ACC112 (cell line): Measurements from ENCODE around the gene SESN2.
A peak's percentile ranks its signal among the peaks of the same experiment; 100 is the strongest.

ENCODE experiments used
- H2AFZ ChIP-seq: fragments of 200-600 bp; sonication (generic); one replicate; pipeline ENCODE4 v1.6.0; 2017; ENCODE audit warnings: antibody characterized with exemption, low read length; ENCODE audit not compliant: unreplicated experiment
- H3K27ac ChIP-seq: fragments of 200-600 bp; sonication (generic); 2 replicates; pipeline ENCODE4 v1.5.1; 2014; ENCODE audit warnings: low read depth, mild to moderate bottlenecking, antibody characterized with exemption, low read length, moderate library complexity
- H3K27me3 ChIP-seq: fragments of 200-600 bp; sonication (generic); 2 replicates; pipeline ENCODE4 v1.6.1; 2014; ENCODE audit warnings: mild to moderate bottlenecking, antibody characterized with exemption, low read length, moderate library complexity, mixed read lengths; ENCODE audit not compliant: insufficient read depth
- H3K36me3 ChIP-seq: fragments of 200-600 bp; sonication (generic); 2 replicates; pipeline ENCODE4 v1.6.1; 2016; ENCODE audit warnings: mild to moderate bottlenecking, antibody characterized with exemption, low read length, moderate library complexity, mixed read lengths; ENCODE audit not compliant: insufficient read depth
- H3K4me1 ChIP-seq: fragments of 200-600 bp; sonication (generic); one replicate; pipeline ENCODE4 v1.6.1; 2016; ENCODE audit warnings: low read length, mixed read lengths; ENCODE audit not compliant: insufficient read depth, unreplicated experiment, control insufficient read depth
- H3K4me3 ChIP-seq: fragments of 200-600 bp; sonication (generic); 2 replicates; pipeline ENCODE4 v1.5.1; 2014; ENCODE audit warnings: mild to moderate bottlenecking, low read depth, low read length
- H3K79me2 ChIP-seq: fragments of 200-600 bp; sonication (generic); one replicate; pipeline ENCODE4 v1.6.0; 2016; ENCODE audit warnings: low read length; ENCODE audit not compliant: control insufficient read depth, unreplicated experiment, insufficient read depth

The SESN2 gene

DNA sequence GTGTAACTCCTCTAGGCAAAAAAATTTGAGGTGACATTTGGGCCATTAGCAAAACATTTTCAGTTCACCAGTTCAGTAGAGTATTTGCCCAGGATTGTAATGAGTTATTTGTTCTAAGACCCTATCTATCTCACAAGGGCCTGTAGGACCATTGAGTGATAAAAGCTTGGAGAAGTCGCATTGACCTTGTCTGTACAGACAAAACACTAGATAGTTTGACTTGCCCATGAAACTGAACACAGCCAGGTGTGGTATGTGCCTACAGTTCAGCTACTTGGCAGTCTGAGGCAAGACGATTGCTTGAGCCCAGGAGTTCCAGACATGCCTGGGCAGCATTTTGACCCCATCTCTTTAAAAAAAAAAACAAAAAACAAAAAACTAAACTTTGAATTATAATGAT lies 20.3 kb upstream of the SESN2 start:
- no peaks in the 10 kb centered on the region for H3K36me3 ChIP-seq
- no peak overlapping the region for H3K27ac ChIP-seq
- peaks cover 5% of the 10 kb centered on the region for H3K4me1 ChIP-seq
- no peaks in the 10 kb centered on the region for H3K27me3 ChIP-seq
- H3K79me2 ChIP-seq: peaks cover 20% of the 10 kb centered on the region
- H2AFZ ChIP-seq: no peak overlapping the region
- H3K4me3 ChIP-seq: no peak overlapping the region

DNA sequence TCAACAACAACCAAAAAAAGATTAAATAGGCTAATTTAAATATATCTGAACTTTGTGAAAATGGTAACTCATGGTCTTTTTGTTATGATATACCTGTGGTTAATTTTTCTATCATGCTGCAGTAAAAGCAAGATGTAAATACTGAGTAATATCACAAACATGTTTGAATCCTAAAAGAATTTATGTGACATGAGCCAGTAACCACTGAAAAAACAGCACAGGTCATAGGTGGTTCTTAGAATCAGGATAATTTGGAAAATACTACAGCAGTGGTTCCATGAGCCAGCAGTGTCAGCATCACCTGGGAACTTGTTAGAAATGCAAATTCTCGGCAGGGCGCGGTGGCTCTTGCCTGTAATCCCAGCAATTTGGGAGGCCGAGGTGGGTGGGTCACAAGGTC lies 19.3 kb upstream of the SESN2 start:
- H3K79me2 ChIP-seq: peaks cover 20% of the 10 kb centered on the region
- H2AFZ ChIP-seq: no peak overlapping the region
- no peak overlapping the region for H3K27ac ChIP-seq
- H3K36me3 ChIP-seq: no peaks in the 10 kb centered on the region
- H3K27me3 ChIP-seq: no peaks in the 10 kb centered on the region
- no peak overlapping the region for H3K4me3 ChIP-seq
- H3K4me1 ChIP-seq: peaks cover 5% of the 10 kb centered on the region

DNA sequence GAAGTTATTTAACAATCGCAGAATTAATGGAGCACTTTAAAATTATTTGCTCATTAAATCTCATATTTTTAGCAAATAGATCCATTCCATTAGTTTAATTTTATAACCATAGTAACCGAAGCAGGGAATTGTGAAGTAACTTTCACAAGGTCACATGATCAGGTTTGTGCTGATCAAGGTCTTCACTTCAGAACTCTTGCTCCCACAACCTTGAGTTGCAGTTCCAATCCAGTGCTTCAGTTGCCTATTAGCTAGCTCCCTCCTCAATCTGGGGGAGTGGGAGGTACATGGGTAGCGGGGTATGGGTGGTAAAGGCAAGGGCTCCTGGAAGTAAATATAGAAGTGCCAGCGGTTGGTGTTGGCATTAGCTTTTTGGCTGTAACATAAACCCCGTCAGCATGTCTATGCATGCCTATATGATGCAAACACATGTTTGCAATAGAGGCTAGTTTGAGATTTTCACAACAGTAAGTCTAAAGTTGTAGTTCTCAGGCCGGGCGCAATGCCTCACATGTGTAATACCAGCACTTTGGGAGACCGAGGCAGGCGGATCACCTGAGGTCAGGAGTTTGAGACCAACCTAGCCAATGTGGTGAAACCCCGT lies 17.6 kb upstream of the SESN2 start:
- no peak overlapping the region for H2AFZ ChIP-seq
- peaks cover 5% of the 10 kb centered on the region for H3K4me1 ChIP-seq
- H3K27ac ChIP-seq: no peak overlapping the region
- H3K4me3 ChIP-seq: no peak overlapping the region
- no peaks in the 10 kb centered on the region for H3K27me3 ChIP-seq
- no peaks in the 10 kb centered on the region for H3K36me3 ChIP-seq
- H3K79me2 ChIP-seq: peaks cover 13% of the 10 kb centered on the region

DNA sequence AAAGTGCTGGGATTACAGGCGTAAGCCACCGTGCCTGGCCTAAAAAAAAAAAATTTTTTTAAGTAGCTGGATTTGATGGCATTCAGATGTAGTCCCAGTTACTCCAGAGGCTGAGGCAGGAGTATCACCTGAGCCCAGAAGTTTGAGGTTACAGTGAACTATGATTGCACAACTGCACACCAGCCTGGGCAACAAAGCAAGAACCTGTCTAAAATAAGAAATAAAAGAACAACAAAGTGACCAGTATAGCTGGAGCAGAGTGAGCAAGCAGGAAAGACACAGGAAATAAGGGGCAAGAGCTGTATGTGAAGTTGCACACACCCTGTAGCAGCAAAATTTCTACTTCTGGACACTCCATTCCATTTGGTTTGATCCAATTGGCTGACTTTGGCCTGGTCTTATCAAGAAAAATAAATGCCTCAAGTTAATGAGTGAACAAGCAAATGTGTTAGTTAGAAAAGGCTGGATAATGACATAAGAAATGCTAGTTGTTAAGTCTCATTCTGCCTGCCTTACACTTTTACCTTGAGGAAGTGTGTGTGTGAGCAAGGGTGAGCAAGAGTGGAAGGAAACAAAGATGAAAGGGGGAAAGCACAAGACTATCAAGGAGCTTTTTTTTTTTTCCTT lies 15.5 kb upstream of the SESN2 start:
- no peaks in the 10 kb centered on the region for H3K36me3 ChIP-seq
- H3K4me1 ChIP-seq: peaks cover 14% of the 10 kb centered on the region
- no peak overlapping the region for H2AFZ ChIP-seq
- no peak overlapping the region for H3K4me3 ChIP-seq
- no peaks in the 10 kb centered on the region for H3K79me2 ChIP-seq
- H3K27ac ChIP-seq: no peak overlapping the region
- H3K27me3 ChIP-seq: no peaks in the 10 kb centered on the region

DNA sequence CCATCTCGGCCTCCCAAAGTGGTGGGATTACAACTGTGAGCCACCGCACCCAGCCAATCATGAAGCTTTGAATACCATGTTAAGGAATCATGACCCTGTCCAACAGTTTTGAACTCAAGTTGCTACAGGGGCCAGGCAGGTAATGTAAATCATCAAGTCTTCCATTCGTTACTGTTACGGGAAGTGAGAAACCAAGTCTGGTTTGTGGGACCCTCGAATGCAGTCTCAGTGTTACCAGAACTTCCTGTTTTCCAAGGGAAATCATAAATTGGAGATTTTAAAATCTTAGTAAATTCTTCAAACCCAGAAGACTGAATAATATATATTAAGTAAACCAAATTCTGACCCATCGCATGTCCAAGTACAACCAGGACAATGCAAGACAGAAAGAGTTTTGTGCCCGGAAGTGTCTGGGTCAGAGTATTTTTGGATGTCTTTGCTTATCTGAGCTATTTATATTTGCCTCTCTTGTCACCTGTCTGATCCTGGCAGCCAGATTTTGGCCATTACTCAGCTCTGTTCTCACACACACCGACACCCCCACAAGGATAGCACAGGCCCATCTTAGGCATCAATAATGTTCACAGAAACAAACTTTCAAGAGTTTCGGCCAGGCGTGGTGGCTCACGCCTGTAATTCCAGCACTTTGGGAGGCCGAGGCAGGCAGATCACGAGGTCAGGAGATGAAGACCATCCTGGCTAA lies 14.6 kb upstream of the SESN2 start:
- H3K79me2 ChIP-seq: no peaks in the 10 kb centered on the region
- H3K27ac ChIP-seq: no peak overlapping the region
- H3K36me3 ChIP-seq: no peaks in the 10 kb centered on the region
- peaks cover 23% of the 10 kb centered on the region for H3K4me1 ChIP-seq
- no peak overlapping the region for H3K4me3 ChIP-seq
- H3K27me3 ChIP-seq: no peaks in the 10 kb centered on the region
- no peak overlapping the region for H2AFZ ChIP-seq

DNA sequence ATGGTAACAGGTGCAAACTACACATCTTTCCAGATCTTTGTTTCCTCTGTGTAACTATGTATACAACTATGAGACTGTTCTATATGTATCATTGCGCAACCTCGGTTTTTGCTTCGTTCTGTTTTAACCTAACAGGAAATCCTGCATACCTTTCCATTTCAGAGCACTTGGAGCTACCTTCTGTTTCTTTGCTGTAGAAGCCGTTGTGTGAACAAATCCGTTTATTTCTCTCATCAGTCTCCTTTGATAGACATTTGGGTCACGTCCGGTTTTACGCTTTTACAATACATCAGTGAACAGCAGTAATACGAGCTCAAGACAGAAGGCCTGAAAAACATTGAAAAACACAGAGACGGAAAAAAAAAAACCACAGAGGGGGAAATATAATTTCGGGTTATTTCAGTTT lies 12.9 kb upstream of the SESN2 start:
- no peaks in the 10 kb centered on the region for H3K79me2 ChIP-seq
- peaks cover 29% of the 10 kb centered on the region for H3K4me1 ChIP-seq
- H3K4me3 ChIP-seq: peak overlapping the region; percentile 80
- H3K36me3 ChIP-seq: no peaks in the 10 kb centered on the region
- peak overlapping the region; percentile 49 for H2AFZ ChIP-seq
- no peaks in the 10 kb centered on the region for H3K27me3 ChIP-seq
- peak overlapping the region; percentile 66 for H3K27ac ChIP-seq

DNA sequence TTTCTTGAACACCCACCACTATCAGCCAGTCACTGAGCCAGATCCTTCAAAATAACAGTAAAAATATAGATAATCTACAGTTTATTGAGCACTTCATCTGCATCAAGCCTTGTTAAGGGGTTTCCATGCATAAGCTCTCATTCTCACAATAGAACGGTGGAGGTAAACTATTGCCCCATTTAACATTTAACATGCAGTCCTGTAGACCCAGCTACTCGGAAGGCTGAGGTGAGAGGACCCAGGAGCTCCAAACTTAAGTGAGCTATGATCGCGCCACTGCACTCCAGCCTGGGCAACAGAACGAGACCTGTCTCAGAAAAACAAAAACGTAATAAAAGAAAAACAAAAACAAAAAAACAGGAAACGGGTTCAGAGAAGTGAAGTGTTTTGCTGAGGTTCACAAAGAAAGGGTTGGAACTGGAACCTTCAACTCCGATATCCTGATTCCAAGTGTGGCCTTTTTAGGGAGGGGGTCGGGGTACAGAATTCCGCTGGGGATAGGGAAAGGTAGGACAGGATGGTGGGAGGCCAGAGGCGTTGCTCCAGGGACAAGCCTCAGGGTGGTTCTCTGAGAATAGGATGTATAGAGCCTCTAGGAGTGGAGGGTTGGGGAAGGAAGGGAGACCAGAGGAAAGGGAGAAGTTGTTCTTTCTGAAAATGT lies 11.6 kb upstream of the SESN2 start:
- peak overlapping the region; percentile 50; the same call in 1 of the 2 replicates for H3K27ac ChIP-seq
- no peaks in the 10 kb centered on the region for H3K27me3 ChIP-seq
- H2AFZ ChIP-seq: peak overlapping the region; percentile 64
- H3K4me3 ChIP-seq: peak overlapping the region; percentile 57
- peaks cover 29% of the 10 kb centered on the region for H3K4me1 ChIP-seq
- H3K36me3 ChIP-seq: no peaks in the 10 kb centered on the region
- H3K79me2 ChIP-seq: no peaks in the 10 kb centered on the region

DNA sequence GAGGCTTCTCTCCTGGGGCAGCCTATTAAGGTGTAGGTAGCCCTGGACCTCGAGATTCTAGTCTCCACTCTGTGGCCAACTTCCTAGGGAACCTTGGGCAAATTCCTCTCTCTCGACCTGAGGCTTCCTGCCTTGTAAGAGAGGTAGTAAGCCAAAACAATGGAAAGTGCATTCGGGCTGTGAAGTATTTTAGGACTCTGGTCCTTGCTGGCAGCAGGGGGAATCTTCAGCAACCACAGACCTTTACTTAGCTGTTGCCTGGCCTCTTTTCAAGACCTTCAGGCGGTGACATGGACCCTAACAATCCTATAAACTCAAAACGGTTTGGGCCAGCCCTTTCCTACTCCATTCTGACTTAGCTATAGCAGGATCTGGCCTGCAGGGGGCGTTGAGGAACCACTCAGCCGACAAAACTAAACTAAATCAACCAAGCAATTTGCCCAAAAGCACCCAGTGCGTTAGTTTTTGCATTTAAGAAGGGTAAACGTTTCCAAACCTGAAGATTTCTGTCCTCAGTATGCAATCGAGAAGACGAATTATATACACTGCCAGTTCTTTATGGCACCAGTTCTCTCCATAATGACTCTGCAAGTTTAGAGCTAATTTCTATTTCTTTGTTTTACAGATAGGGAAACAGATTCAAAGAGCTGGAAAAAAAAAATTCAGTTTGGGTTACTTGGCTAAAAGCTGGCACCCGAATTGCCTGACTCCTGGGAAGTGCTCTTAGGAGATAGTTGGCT lies 10.9 kb upstream of the SESN2 start:
- H3K4me1 ChIP-seq: peaks cover 29% of the 10 kb centered on the region

DNA sequence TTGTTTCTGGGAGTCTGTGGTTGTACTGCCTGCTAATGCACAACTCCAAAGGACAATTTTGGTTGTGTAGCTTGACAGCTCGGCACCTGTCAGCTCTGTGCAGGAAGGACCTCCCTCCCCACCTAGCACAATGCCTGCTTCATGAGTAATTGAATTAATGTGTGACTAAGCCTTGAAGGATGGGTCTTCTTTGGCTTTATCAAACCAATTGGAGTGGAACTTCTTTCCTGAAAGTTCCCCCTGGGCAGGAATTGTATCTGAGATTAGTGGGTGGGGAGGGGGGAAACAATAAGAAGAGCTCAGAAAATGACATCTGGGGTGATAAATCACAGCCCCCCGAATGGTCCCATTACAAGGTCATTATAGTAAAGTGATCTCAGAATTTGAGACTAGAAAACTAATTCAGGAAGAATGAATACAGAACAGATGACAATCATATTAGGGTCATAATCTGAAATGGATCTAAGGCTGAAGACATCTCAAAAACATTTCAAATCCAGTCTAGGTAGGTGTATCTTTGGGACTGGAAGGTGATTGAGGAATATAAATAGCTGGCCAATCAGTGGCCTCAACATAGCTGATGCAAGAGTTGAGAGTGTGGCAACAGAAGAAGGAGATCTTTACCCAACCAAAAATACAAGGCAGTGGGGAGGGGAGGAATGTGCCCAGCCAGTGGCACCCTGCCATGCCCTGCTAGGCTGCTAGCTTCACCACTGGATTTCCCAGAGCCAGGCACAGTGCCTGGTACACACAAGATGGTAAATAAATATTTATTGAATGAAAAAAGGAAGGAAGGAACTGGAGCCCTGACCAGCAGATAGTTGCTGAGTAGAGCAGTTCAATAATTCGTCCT lies 10.1 kb upstream of the SESN2 start:
- Histone ChIP-seq H2AFZ (peak overlapping the region; percentile 76), H3K36me3 (no peaks in the 10 kb centered on the region), H3K4me3 (peak overlapping the region; percentile 62), H3K27ac (peak overlapping the region; percentile 52), H3K4me1 (peaks cover 29% of the 10 kb centered on the region), H3K27me3 (no peaks in the 10 kb centered on the region), H3K79me2 (no peaks in the 10 kb centered on the region)

More for the DNA sequence above, 10.9 kb upstream of the SESN2 start:
- Histone ChIP-seq H3K4me3 (peak overlapping the region; percentile 62), H3K27ac (peak overlapping the region; percentile 52), H2AFZ (peak overlapping the region; percentile 76), H3K36me3 (no peaks in the 10 kb centered on the region), H3K79me2 (no peaks in the 10 kb centered on the region), H3K27me3 (no peaks in the 10 kb centered on the region)
